GM18499 (cell line): ENCODE data around the gene TCF12.

Experiments used
- ATAC-seq: cut with Tn5 transposase; IDR thresholded peaks from one replicate; pipeline ENCODE4 v1.9.1; 2021; ENCODE audit warnings: moderate number of reproducible peaks; ENCODE audit not compliant: insufficient read depth, unreplicated experiment

Gene TCF12

DNA sequence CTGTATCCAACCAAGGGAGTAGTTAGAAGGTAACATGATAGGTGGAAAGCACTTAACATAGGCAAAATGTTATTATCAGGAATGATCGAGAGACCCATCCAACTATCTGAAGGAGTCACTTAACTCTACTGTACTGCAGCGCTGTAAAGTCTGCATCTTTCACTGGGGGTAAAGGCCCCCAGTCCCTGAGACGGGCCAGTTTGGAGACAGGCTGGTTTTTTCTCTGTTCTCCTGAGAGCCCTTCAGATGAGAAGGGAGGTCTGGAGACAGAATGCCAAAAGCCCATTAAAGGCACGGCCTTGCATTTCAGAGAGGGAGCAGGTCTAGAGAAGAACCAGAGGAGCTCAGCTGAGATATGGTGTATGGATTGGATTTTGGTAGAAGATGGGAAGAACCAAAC is 386.6 kb downstream of the TCF12 start:
- no peak for ATAC-seq

DNA sequence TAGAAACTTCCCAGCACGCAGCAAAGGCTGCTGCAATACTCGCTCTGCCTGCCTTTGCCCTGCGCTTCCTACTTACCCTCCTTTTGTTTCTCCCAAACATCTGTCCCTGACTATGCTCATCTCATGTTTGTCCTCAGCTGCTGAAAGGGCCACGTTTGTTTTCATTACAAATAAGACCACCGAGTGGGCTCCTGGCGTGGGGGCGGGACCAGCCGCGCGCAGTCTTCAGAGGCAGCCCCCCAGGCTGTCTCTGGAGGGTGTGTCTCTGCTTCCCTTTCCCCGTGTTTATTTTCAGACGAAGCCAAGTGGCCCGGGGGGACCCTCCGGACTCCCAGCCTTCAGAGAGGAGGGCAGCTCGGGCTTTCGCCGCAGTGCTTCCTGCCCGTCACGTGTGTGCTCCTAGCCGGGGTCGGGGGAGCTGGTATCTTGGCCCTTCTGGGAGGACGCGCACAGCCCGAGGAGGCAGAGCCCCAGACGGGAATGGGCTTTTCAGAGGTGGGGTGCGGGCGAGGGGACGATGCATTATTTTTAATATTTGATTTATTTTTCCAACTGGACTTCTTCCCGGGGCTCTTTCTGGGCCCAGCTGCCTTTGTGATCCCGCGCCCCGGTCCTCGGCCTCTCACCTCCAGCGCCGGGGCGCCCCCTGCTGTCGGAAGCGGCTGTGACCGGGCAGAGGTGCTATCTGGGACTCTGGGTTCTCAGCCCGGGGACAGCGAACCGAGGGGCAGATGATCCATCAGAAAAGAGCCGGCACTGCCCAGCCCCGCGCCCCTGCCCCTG is 387.9 kb downstream of the TCF12 start:
- ATAC-seq = no peak

DNA sequence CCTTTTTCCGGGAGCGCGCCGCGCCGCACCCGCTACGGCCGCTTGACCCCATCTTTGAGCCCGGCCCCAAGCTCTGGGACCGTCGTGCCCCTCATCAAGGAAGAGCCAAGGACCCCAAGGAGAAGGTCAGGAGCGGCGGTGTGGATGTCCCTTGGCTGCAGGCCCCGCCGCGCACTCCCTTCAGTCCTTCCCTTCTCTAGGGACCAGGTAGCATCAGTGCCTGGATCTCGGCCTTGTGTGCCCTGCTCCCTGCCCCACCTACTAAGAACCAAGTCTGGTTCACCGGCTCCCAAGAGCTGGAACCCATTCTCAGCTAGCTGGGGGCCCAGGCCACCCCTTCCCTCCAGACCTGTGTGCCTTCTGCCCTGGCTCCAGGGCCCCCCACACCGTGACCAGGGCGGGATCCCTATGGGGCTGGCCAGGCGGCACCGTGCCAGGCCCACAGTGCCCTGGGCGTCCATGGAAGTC is 388.5 kb downstream of the TCF12 start:
- no peak for ATAC-seq

- no peak for ATAC-seq
Measured at GRCh38 chr15:57307527-57308169, 389.2 kb downstream of the TCF12 start.

DNA sequence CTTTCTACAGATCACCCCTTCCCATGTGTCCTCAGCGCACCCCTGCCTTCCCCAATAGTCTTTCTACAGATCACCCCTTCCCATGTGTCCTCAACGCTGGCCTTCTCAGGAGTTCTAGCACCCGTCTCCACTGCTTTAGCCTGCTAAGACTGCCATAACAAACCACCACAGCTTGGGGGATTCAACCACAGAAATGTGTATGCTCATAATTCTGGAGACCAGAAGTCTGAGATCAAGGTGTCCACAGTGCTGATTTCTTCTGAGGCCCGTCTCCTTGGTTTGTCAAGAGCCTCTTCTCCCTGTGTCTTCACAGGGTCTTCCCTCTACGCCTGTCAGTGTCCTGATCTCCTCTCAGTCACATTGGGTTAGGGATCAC is 389.7 kb downstream of the TCF12 start:
- no peak for ATAC-seq

GRCh38 chr15:57309856-57310760 is 391.7 kb downstream of the TCF12 start:
- no peak for ATAC-seq

DNA sequence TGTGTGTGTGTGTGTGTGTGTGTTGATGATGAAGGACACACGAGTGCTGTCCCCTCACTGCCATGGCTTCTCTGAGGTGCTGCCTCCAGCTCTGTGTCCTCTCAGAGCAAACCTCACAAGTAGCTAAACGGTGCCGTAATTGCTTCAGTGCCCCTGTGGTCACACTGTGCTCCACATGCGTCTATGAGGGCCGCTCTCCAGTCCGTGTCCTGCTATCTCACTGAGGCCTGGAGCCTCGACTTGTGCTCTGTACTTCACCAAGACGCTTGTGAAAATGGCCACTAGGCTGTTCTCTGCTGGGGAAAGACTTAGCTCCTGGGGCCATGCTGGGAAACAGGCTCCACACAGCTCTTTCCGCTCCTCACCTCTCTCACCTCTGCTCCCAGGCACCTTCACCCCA is 392.4 kb downstream of the TCF12 start:
- ATAC-seq = no peak

- no peak for ATAC-seq
Measured at GRCh38 chr15:57312006-57312317, 393.5 kb downstream of the TCF12 start.

GRCh38 chr15:57312318-57313133 is 394.1 kb downstream of the TCF12 start:
- ATAC-seq = no peak

DNA sequence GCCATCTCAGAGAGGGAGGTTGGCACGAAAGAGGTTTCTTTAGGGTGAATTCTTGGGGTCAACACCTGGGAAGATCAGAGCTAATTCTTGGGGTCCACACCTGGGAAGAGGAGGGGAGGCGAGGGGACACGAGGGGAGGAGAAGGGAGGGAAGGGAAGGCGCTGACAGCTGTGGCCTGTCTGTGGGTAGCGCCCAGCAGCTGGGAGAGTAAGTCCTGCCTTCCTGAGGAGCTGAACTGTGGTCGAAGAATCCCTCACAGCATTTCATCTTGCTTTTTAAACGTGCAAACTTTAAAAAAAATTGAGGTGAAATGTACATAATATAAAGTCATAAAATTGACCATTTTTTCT is 394.7 kb downstream of the TCF12 start:
- ATAC-seq = no peak

- no peak for ATAC-seq
Measured at GRCh38 chr15:57314221-57314620, 395.8 kb downstream of the TCF12 start.

- ATAC-seq = no peak
Measured at GRCh38 chr15:57316451-57316850, 398.0 kb downstream of the TCF12 start.

DNA sequence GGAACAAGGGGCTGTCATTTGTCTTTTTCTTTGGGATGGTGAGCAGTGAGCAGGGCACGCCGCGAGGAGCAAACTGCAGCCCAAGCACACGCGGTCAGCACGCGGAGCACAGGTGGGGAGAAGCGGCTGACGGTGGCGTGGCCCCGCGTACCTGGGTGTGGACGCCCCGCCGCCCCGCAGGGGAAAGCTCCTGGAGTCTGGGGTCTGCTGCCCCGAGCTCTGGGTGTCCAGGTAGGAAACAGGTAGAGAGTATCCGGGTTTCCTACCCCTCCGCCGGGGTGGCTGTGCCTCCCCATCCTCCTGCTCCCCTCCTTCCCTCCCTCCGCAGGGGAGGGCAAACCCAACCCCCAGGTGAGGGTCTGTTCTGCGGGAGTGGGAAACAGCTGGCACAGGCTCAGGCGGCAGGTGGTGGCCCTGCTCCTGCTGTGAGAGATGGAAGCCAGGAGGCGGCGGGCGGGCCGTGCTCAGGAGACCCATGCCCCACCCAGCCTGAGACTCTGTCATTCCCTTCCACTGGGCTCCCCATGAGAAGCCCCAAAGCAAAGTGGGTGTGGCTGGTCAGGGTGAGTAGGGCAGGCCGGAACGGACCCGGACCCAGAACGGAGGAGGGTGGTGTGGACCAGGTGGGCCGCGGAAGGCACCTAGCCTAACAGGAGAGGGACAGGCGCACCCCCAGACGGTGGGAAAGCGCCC is 400.9 kb downstream of the TCF12 start:
- no peak for ATAC-seq

- ATAC-seq = no peak
Measured at GRCh38 chr15:57319919-57320560, 401.6 kb downstream of the TCF12 start.

GRCh38 chr15:57320631-57321220 is 402.3 kb downstream of the TCF12 start:
- no peak for ATAC-seq

DNA sequence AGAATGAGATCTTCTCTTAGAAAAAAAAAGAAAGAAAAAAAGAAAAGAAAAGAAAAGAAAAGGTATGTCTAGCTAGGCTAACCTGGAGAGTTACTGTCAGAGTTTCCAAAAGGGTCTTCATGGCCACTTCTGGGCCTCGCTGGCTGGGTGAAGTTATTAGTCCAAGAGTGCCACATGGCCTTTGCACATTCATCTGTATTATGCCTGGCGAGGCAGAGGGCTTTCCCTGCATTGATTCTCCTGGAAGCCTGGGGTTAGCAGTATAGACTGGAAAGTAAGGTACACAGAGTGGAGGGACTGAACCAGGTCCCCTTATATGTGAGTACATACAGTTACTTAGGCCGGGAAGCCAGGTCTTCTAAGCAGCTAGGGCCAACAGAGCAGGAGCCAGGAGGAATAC is 403.0 kb downstream of the TCF12 start:
- ATAC-seq = no peak

DNA sequence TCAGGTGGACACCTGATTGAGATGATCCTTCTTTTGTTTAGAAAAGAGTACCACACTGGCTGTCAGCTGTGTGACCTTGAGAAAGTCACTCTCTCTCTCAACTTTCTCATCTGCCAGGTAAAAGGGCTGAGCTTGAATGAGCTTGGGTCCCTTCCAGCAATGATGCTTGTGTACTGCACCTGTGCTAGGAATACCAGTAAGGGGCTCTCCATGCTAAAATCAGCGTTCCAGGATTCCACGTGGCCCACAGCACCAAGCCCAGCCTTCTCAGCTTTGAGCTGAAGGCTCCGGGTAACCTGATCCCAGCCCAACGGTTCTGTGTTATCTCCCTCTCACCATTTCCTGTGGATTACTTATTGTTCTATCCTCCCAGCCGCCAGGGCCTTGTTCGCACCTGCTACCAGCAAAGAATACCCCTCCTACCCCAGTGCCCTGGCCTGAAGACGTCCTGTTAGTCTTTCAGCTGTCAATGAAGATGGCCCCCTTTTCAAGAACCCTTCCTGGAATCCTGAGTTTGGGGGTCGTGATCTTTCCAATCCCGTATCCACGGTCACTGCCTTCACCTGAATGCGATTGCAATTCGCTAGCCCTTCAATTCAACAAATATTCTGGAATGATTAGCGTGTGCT is 403.6 kb downstream of the TCF12 start:
- ATAC-seq = no peak

DNA sequence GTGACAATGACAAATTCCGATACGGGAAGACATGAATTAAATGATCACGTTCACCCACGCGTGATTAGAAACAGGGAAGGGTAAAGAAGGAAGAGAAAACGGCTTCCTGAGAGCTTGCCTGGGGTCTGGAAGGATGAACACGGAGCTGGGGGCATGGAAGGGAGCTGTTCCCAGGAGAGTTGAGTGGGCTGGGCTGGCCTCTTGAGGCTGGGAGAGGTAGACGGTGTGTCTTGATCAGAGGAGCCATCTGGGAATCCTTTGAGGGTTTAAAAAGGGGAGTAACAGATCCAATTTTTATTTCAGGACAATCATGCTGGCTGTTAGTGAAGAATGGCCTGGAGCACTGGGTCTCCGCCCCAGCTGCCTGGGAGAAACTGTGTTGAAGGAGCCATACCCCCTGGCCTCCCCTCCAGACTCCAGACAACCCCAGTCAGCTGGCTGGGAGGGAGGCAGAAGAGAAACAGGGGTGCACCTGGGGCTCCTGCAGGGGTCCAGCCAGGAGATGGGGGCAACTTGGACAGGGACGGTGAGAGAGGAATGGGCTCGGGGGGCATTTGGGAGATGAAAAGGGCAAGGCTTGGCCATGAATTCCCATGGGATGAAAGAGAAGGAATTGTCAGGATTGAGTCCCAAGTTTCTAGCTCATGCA is 404.3 kb downstream of the TCF12 start:
- ATAC-seq = no peak
